ENCODE data around the gene UBE2H.

Gene UBE2H

GRCh38 chr7:129947049-129947448 is 5.7 kb downstream of the UBE2H start:
- no peak for TF ChIP-seq MAX (IDR thresholded peaks at IDR 0.05; ENCODE audit: low read depth, low read length)
- TF ChIP-seq MYC (IDR thresholded peaks at IDR 0.05; ENCODE audit: low read depth, low read length): no peak
- no peak for TF ChIP-seq POLR2A (IDR thresholded peaks at IDR 0.05; ENCODE audit: extremely low read depth, insufficient read length)
- no peak for TF ChIP-seq CTCF (IDR thresholded peaks at IDR 0.05; ENCODE audit: low read depth, low read length)
- H3K4me3 ChIP-seq (ENCODE audit: low read depth, low read length): no peak overlapping the region
- DNase-seq (ENCODE audit: low read depth): no peak

GRCh38 chr7:129946282-129946681 is 6.5 kb downstream of the UBE2H start:
- no peak for DNase-seq (ENCODE audit: low read depth)
- H3K4me3 ChIP-seq (ENCODE audit: low read depth, low read length): no peak overlapping the region
- TF ChIP-seq POLR2A (IDR thresholded peaks at IDR 0.05; ENCODE audit: extremely low read depth, insufficient read length) (no peak), MAX (IDR thresholded peaks at IDR 0.05; ENCODE audit: low read depth, low read length) (no peak), MYC (IDR thresholded peaks at IDR 0.05; ENCODE audit: low read depth, low read length) (no peak), CTCF (IDR thresholded peaks at IDR 0.05; ENCODE audit: low read depth, low read length) (no peak)

GRCh38 chr7:129943352-129943751 is 9.4 kb downstream of the UBE2H start:
- DNase-seq (ENCODE audit: low read depth): no peak
- H3K4me3 ChIP-seq (ENCODE audit: low read depth, low read length): no peak overlapping the region
- no peak for TF ChIP-seq POLR2A (IDR thresholded peaks at IDR 0.05; ENCODE audit: extremely low read depth, insufficient read length)
- TF ChIP-seq MYC (IDR thresholded peaks at IDR 0.05; ENCODE audit: low read depth, low read length): no peak
- no peak for TF ChIP-seq CTCF (IDR thresholded peaks at IDR 0.05; ENCODE audit: low read depth, low read length)
- TF ChIP-seq MAX (IDR thresholded peaks at IDR 0.05; ENCODE audit: low read depth, low read length): no peak

GRCh38 chr7:129940329-129940728 is 12.4 kb downstream of the UBE2H start:
- no peak overlapping the region for H3K4me3 ChIP-seq (ENCODE audit: low read depth, low read length)
- no peak for DNase-seq (ENCODE audit: low read depth)
- TF ChIP-seq CTCF (IDR thresholded peaks at IDR 0.05; ENCODE audit: low read depth, low read length): no peak
- TF ChIP-seq MYC (IDR thresholded peaks at IDR 0.05; ENCODE audit: low read depth, low read length): no peak

GRCh38 chr7:129939881-129940280 is 12.9 kb downstream of the UBE2H start:
- H3K4me3 ChIP-seq (ENCODE audit: low read depth, low read length): no peak overlapping the region
- TF ChIP-seq POLR2A (IDR thresholded peaks at IDR 0.05; ENCODE audit: extremely low read depth, insufficient read length) (no peak), CTCF (IDR thresholded peaks at IDR 0.05; ENCODE audit: low read depth, low read length) (no peak), MAX (IDR thresholded peaks at IDR 0.05; ENCODE audit: low read depth, low read length) (no peak), MYC (IDR thresholded peaks at IDR 0.05; ENCODE audit: low read depth, low read length) (no peak)
- no peak for DNase-seq (ENCODE audit: low read depth)

- no peak overlapping the region for H3K4me3 ChIP-seq (ENCODE audit: low read depth, low read length)
- DNase-seq (ENCODE audit: low read depth): no peak
- TF ChIP-seq POLR2A (IDR thresholded peaks at IDR 0.05; ENCODE audit: extremely low read depth, insufficient read length) (no peak), CTCF (IDR thresholded peaks at IDR 0.05; ENCODE audit: low read depth, low read length) (no peak), MYC (IDR thresholded peaks at IDR 0.05; ENCODE audit: low read depth, low read length) (no peak), MAX (IDR thresholded peaks at IDR 0.05; ENCODE audit: low read depth, low read length) (no peak)
Observed at GRCh38 chr7:129933627-129934026, 19.1 kb downstream of the UBE2H start.

All from NB4 (cell line).